HL-60 (cell line): Measurements from ENCODE around the gene PRR14L.

ENCODE experiments used
- DNase-seq, 2 experiments: peaks; one replicate each; pipeline ENCODE4 v3.0.0-alpha.2; 2010 to 2020; ENCODE audit warnings: low read depth in 1 of 2, low spot score in 1 of 2
- H3K27ac ChIP-seq: fragments of 250-450 bp; sonication (Bioruptor Pico); replicated peaks from 2 replicates; pipeline ENCODE4 v1.5.1; 2020; ENCODE audit warnings: mild to moderate bottlenecking, moderate library complexity
- H3K27me3 ChIP-seq: fragments of 250-450 bp; sonication (Bioruptor Pico); 2 replicates; pipeline ENCODE4 v1.5.1; 2021; ENCODE audit warnings: mild to moderate bottlenecking, moderate library complexity; ENCODE audit not compliant: insufficient read depth, poor library complexity, severe bottlenecking
- H3K4me3 ChIP-seq: replicated peaks from 2 replicates; pipeline ENCODE4 v1.5.1; 2011; ENCODE audit warnings: mild to moderate bottlenecking, control low read depth, low read length; ENCODE audit not compliant: insufficient read depth
- CTCF ChIP-seq: IDR thresholded peaks from one replicate; pipeline ENCODE4 v1.5.1; 2011; ENCODE audit warnings: low read length, control low read depth, inconsistent platforms; ENCODE audit not compliant: insufficient read depth
- GABPA ChIP-seq: IDR thresholded peaks from 2 replicates; pipeline ENCODE4 v1.6.1; 2012; ENCODE audit warnings: low read depth
- POLR2AphosphoS5 ChIP-seq: IDR thresholded peaks from 2 replicates; pipeline ENCODE4 v1.6.1; 2012; ENCODE audit warnings: low read depth
- REST ChIP-seq: IDR thresholded peaks from 2 replicates; pipeline ENCODE4 v1.6.1; 2012; ENCODE audit warnings: low read depth; ENCODE audit not compliant: insufficient replicate concordance
- SPI1 ChIP-seq: IDR thresholded peaks from 2 replicates; pipeline ENCODE4 v1.6.1; 2012; ENCODE audit warnings: low read depth, mild to moderate bottlenecking, borderline replicate concordance

The PRR14L gene

GRCh38 chr22:31728857-31729256 is 21.1 kb downstream of the PRR14L start:
- TF ChIP-seq SPI1: no peak
- TF ChIP-seq CTCF: no peak
- no peak for TF ChIP-seq POLR2AphosphoS5
- no peak for TF ChIP-seq REST
- H3K4me3 ChIP-seq: no peak overlapping the region
- H3K27me3 ChIP-seq: no peaks in the 10 kb centered on the region
- H3K27ac ChIP-seq: no peak overlapping the region
- peak in 1 of 2 experiments; percentile 10 for DNase-seq

- Histone ChIP-seq H3K27me3 (no peaks in the 10 kb centered on the region), H3K4me3 (no peak overlapping the region), H3K27ac (no peak overlapping the region)
- DNase-seq: no peak
- TF ChIP-seq POLR2AphosphoS5: no peak
- TF ChIP-seq CTCF: no peak
- no peak for TF ChIP-seq REST
- no peak for TF ChIP-seq SPI1
- TF ChIP-seq GABPA: no peak
Observed at GRCh38 chr22:31726692-31727091, 23.2 kb downstream of the PRR14L start.

- TF ChIP-seq REST (no peak), POLR2AphosphoS5 (no peak), GABPA (no peak), CTCF (no peak), SPI1 (no peak)
- no peaks in the 10 kb centered on the region for H3K27me3 ChIP-seq
- no peak overlapping the region for H3K4me3 ChIP-seq
- DNase-seq: no peak
- no peak overlapping the region for H3K27ac ChIP-seq
Observed at GRCh38 chr22:31723723-31724122, 26.2 kb downstream of the PRR14L start.
